Hypothalamus (tissue), 51 donors: Measurements from ENCODE around the gene GPR63.

ENCODE experiments used
- DNase-seq, 51 donors: peaks; one replicate each; lab custom pipeline; 2025; lab: John Stamatoyannopoulos, UW

The GPR63 gene

DNA sequence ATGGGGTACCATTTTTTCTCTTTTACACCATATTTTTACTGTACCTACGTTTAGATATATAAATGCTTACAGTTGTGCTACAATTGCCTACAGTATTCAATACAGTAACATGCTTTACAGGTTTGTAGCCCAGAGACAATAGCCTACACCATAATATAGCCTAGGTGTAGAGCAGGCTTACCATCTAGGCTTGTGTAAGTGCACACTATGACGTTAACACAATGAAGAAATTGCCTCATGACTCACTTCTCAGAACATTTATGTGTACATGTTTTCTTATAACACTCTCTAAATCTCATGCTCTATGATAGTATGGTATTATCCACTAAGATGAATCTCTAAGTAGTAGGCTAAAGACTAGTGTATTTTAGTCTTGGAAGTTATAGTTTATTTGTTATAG lies 13.5 kb downstream of the GPR63 start:
- no peak for DNase-seq

DNA sequence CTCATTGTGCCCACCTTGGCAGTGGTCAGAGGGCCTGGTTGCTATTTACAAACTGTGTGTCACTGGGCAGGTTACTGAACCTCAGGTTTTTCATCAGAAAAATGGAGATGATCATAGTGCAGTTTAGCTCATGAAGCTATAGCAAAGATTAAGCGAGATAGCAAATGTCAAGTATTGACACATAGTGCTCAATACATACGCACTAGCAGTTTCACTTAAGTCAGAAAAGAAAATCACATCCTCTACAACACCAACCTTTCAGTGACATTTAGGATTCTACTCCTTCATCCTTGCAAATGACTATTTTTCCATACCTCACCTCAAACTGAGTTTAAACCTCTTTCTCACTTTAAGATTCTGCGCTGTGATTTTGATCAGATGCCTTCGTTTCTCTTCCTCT lies 16.2 kb downstream of the GPR63 start:
- DNase-seq: no peak

- DNase-seq: no peak
These were observed 20.9 kb downstream of the GPR63 start for GRCh38 chr6:96816301-96816817.

DNA sequence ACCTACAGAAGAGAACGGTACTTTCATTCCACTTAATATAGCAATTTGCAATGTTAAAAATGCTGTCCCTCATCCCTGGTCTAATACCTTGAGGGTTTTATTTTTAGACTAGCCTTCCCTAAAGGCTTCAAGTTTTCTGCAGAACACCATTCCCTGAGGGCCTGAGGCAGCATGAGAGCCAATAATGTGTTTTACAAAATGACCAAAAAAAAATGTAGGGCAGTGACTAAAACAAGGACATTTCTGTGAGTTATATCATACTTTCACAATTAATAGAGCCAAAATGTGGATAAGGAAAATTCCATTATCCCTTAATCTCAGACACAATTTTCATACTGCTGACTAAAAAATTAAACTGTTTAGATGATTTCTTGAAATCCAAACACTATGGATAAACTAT lies 22.7 kb downstream of the GPR63 start:
- DNase-seq: no peak

GRCh38 chr6:96812077-96812703 lies 25.1 kb downstream of the GPR63 start:
- DNase-seq: no peak

DNA sequence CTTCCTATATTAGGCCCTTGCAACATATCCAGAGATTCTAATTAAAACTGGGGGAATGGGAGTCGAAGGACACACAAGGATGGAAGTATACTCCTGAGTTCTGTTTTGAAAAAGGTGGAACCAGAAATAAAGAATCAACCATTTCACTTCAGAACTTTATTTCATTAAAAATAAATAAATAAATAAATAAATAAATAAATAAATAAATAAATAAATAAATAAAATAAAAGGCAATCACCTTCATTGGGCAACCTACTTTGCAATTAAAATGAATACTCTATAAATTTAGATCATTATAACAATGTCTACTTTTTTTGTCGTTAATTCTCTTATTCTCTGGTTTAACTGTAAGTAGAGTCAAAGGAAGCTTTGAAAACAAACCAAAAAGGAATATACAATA lies 25.6 kb downstream of the GPR63 start:
- no peak for DNase-seq

GRCh38 chr6:96811136-96811535 lies 26.1 kb downstream of the GPR63 start:
- no peak for DNase-seq

GRCh38 chr6:96809119-96809518 lies 28.2 kb downstream of the GPR63 start:
- no peak for DNase-seq

DNA sequence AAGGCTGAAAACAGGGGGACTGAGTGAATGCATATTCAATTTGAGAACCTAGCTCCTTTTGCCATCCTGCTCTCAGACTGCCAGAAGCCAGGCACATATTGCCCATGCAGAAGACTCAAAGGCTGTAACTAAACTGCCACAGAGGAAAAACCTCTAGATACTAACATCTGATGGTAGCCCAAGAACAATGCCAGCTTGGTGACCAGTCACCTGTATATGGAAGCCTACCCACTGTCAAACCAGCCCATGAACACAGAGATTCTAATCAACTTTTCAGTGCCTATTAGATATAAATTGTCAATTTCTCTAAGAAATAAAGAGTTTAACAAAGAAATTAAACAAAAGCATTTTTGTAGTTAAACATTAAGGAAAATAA lies 34.2 kb downstream of the GPR63 start:
- DNase-seq: no peak

GRCh38 chr6:96795481-96795880 lies 41.8 kb downstream of the GPR63 start:
- DNase-seq: no peak

GRCh38 chr6:96794980-96795379 lies 42.3 kb downstream of the GPR63 start:
- DNase-seq: no peak

- no peak for DNase-seq
These were observed 44.6 kb downstream of the GPR63 start for GRCh38 chr6:96792561-96793190.

DNA sequence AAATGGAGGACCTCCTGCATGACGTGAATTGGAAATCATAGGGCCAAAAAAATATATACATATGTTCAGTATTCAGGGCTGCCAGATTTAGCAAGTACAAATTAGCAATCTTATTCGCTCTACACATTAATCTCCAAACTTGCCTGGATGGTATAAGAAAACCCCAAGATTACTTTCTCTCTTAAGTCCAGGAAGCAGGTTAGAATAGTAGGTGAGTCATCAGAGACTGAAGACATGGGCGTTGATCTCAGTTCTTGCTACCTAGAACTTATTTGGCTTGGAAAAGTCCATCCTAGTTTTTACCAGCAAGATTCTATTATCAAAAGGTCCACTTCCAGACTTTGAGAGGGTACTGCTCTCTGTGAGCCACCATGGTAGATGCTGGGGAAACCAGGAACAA lies 47.4 kb downstream of the GPR63 start:
- DNase-seq: no peak

DNA sequence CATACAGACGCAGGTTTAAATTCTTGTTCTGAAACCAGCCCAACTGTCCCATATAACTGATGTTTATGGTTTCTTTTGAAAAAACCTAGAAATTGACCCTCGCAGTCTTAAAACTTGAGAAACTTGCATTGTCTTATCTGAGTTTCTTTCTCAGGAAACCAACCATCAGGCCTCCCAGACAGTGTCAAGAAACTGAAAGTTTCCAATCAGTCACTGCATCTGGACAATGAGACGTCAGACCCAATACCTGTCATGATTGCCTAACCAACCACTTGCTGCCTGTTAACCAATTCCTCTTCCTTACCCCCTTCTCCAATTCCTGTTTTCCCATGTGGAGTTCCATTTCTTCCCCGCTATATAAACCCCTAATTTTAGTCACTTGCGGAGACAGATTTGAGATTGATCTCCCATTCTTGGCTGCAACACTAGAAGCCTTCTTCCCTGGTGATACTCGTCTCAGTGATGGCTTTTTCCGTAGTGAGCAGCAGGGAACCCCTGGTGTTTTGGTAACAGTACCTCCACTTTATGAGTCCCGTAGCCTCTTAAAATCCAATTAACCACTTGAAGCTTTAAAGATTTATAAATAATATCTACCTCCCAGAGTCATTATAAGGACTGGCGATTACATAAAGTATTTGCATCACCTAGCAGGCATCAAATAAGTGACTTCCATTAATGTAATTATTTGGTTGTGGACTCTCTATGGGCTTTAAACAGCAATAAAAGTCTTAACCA lies 49.3 kb downstream of the GPR63 start:
- DNase-seq: no peak

DNA sequence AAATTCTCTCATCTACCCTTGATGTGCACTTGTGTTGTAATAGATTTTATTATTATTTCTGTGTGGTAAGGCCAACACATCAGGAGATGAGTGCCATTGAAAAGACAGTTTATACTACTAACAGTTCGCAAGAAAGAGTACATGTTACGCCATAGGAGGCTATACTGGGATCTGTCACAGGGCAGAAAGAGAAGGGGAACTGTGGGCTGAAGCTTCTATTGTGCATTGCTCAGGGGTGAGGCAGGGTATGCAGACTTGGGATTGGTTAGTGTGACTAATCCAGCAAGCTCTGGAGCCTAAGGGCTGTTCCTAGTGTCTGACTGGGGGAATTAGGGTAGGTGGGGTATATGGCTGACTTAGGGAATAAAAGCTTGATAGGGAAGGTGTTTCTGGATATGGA lies 50.9 kb downstream of the GPR63 start:
- DNase-seq: no peak

DNA sequence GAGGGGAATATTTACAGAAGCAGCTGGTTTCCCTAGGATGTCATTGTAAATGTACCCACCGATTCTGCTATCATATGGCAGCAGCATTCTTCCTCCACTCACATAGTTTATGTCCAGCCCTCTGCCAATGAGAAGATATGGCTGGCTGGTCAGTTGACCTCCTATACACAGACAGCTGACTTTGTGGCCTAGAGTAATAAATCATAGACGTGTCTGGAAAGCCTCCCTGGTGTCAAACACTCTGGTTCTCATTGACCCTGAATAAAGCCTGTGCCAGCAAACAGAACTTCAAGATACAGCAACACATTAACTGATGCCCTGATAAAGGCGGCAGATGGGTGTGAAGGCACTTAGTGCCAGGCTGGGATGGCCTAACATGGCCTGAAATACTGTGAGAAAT lies 52.6 kb downstream of the GPR63 start:
- DNase-seq: no peak

GRCh38 chr6:96783307-96783706 lies 54.0 kb downstream of the GPR63 start:
- DNase-seq: no peak

GRCh38 chr6:96781557-96781956 lies 55.7 kb downstream of the GPR63 start:
- DNase-seq: no peak

DNA sequence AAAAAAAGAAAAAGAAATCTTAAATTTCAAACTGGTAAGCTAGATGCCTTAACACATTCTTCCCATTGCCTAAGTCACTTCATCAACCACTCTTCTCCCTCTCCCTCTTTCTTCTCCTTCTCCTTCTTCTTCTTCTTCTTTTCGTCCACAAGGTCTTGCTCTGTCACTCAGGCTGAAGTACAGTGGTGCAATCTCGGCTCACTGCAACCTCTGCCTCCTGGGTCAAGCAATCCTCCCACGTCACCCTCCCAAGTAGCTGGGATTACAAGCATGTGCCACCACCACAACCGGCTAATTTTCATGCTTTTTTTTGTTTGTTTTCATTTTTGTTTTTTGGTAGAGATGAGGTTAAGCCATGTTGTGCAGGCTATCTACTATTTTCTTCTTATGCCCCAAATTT lies 60.2 kb downstream of the GPR63 start:
- DNase-seq: no peak

GRCh38 chr6:96775727-96776400 lies 61.4 kb downstream of the GPR63 start:
- DNase-seq: no peak

DNA sequence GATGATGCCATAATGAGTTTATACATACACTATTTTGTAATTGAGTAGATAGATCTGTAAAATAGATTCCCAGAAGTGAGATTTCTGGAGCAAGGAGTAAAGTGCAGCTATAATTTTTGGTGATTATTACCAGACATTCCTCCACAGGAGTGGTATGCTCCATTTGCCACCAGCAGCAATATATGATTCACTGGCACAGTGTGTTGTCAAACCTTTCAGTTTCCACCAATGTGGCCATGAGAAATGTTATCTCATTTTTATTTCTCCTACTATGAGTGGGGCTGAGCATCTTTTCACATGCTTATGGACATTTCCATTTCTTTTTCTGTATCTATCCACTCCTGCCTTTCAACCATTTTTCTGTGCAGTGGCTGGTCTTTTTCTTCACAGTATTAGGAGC lies 70.5 kb downstream of the GPR63 start:
- DNase-seq: no peak

DNA sequence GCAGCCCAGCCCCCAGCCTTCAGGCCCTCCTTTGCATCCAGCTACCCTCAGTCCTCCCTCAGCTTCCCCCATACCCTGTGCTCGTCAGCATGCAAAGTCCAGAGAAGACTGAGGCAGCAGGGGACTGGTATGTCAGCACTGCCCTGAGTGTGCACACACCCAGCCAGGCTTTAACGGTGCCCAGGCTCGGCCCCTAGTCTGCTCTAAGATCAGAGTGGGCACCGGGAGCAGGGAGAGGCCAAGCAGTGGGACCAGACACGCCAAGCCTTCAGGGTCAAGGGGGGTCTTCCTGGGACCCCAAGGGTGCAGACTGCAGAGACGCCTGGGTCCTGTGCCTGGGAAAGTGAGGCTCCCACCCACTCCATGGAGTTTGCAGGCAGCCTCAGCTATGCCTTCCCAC lies 74.7 kb downstream of the GPR63 start:
- DNase-seq: no peak
